ENCODE results near the gene PPM1B. TPM values are rescaled to one million over a fixed set of nuclear protein-coding genes. Genes with fewer than 3 reads are reported as not detected.

Gene PPM1B
- total RNA-seq, 1 experiment from 2014 or later = 49.1 TPM

GRCh38 chr2:44212302-44212701, 43.6 kb downstream of the PPM1B start:
- intact Hi-C loops (cut with micrococcal nuclease) = no loop called here
- Mint-ChIP-seq H3K9me3 (ENCODE audit: unreplicated experiment) (peaks cover 8% of the 10 kb centered on the region), H3K4me1 (ENCODE audit: insufficient read depth, unreplicated experiment) (peaks cover 5% of the 10 kb centered on the region), H3K4me3 (ENCODE audit: unreplicated experiment) (no peak overlapping the region), H3K36me3 (ENCODE audit: insufficient read depth, unreplicated experiment) (peaks cover 45% of the 10 kb centered on the region), H3K27ac (ENCODE audit: low read depth, unreplicated experiment) (peak overlapping the region; percentile 71), H3K27me3 (ENCODE audit: insufficient read depth, unreplicated experiment) (no peaks in the 10 kb centered on the region)
- POLR2A ChIA-PET = interaction anchor here (0.8 to 1.2 kb wide), 3 partner anchors 12 to 42 kb away, joined by 4 read pairs; no protein-coding TSS in a partner anchor
- TF ChIP-seq CTCF (IDR thresholded peaks at IDR 0.05; ENCODE audit: unreplicated experiment) = no peak
- DNase-seq (ENCODE audit: unreplicated experiment) = no peak
- BruUV-seq (replicated peaks) = no TSS peak
- CTCF ChIA-PET = interaction anchor here (0.7 kb wide), 3 partner anchors 61 to 599 kb away, joined by 3 read pairs; no protein-coding TSS in a partner anchor

GRCh38 chr2:44215827-44216226, 47.2 kb downstream of the PPM1B start:
- POLR2A ChIA-PET = no interaction called here
- Mint-ChIP-seq H3K9me3 (ENCODE audit: unreplicated experiment) (peaks cover under 1% of the 10 kb centered on the region), H3K27me3 (ENCODE audit: insufficient read depth, unreplicated experiment) (no peaks in the 10 kb centered on the region), H3K4me3 (ENCODE audit: unreplicated experiment) (no peak overlapping the region), H3K36me3 (ENCODE audit: insufficient read depth, unreplicated experiment) (peaks cover 36% of the 10 kb centered on the region), H3K4me1 (ENCODE audit: insufficient read depth, unreplicated experiment) (peaks cover 5% of the 10 kb centered on the region), H3K27ac (ENCODE audit: low read depth, unreplicated experiment) (no peak overlapping the region)
- intact Hi-C loops (cut with micrococcal nuclease) = no loop called here
- no TSS peak for BruUV-seq (replicated peaks)
- CTCF ChIA-PET = no interaction called here
- TF ChIP-seq CTCF (IDR thresholded peaks at IDR 0.05; ENCODE audit: unreplicated experiment) = no peak
- no peak for DNase-seq (ENCODE audit: unreplicated experiment)

- DNase-seq (ENCODE audit: unreplicated experiment) = no peak
- no peak overlapping the region for H3K4me3 Mint-ChIP-seq (ENCODE audit: unreplicated experiment)
- H3K4me1 Mint-ChIP-seq (ENCODE audit: insufficient read depth, unreplicated experiment) = no peaks in the 10 kb centered on the region
- no TSS peak for BruUV-seq (replicated peaks)
- no peaks in the 10 kb centered on the region for H3K27me3 Mint-ChIP-seq (ENCODE audit: insufficient read depth, unreplicated experiment)
- TF ChIP-seq CTCF (IDR thresholded peaks at IDR 0.05; ENCODE audit: unreplicated experiment) = no peak
- H3K9me3 Mint-ChIP-seq (ENCODE audit: unreplicated experiment) = no peaks in the 10 kb centered on the region
- H3K36me3 Mint-ChIP-seq (ENCODE audit: insufficient read depth, unreplicated experiment) = peaks cover 50% of the 10 kb centered on the region
- no peak overlapping the region for H3K27ac Mint-ChIP-seq (ENCODE audit: low read depth, unreplicated experiment)
- POLR2A ChIA-PET = interaction anchor here (0.6 to 0.9 kb wide), 2 partner anchors 17 to 48 kb away, joined by 3 read pairs; no protein-coding TSS in a partner anchor
- intact Hi-C loops (cut with micrococcal nuclease) = no loop called here
- CTCF ChIA-PET = interaction anchor here (0.7 kb wide), 1 partner anchor 17 kb away, joined by 7 read pairs; no protein-coding TSS in a partner anchor
These were observed 50.1 kb downstream of the PPM1B start for GRCh38 chr2:44218771-44219170.

- Mint-ChIP-seq H3K27me3 (ENCODE audit: insufficient read depth, unreplicated experiment) (no peaks in the 10 kb centered on the region), H3K4me1 (ENCODE audit: insufficient read depth, unreplicated experiment) (no peaks in the 10 kb centered on the region), H3K27ac (ENCODE audit: low read depth, unreplicated experiment) (no peak overlapping the region), H3K4me3 (ENCODE audit: unreplicated experiment) (no peak overlapping the region), H3K9me3 (ENCODE audit: unreplicated experiment) (no peaks in the 10 kb centered on the region), H3K36me3 (ENCODE audit: insufficient read depth, unreplicated experiment) (peaks cover 37% of the 10 kb centered on the region)
- ChIA-PET POLR2A (no interaction called here), CTCF (interaction anchor here (1.2 kb wide), 1 partner anchor 9 kb away, joined by 4 read pairs; no protein-coding TSS in a partner anchor)
- intact Hi-C loops (cut with micrococcal nuclease) = no loop called here
- TF ChIP-seq CTCF (IDR thresholded peaks at IDR 0.05; ENCODE audit: unreplicated experiment) = no peak
- no TSS peak for BruUV-seq (replicated peaks)
- no peak for DNase-seq (ENCODE audit: unreplicated experiment)
These were observed 58.1 kb downstream of the PPM1B start for GRCh38 chr2:44226753-44227152.

All from MCF 10A (cell line).